Keratinocyte (primary cell): Measurements from ENCODE around the gene DNPEP. TPM values are rescaled to one million over a fixed set of nuclear protein-coding genes. Genes with fewer than 3 reads are reported as not detected.

ENCODE experiments used
- DNase-seq: peaks from one replicate; pipeline ENCODE4 v3.0.0-alpha.2; 2011; ENCODE audit warnings: low read depth, missing footprints, low spot score
- FAIRE-seq: peaks from 2 replicates; lab custom pipeline; 2011; peaks lifted over from hg19 to GRCh38; lab: Jason Lieb, UNC
- H2AFZ ChIP-seq: 2 replicates; pipeline ENCODE4 v1.6.0; 2012; ENCODE audit warnings: low read length, control low read depth, inconsistent platforms; ENCODE audit not compliant: control insufficient read depth
- H3K27ac ChIP-seq: 2 replicates; pipeline ENCODE4 v1.5.1; 2011; ENCODE audit warnings: low read length; ENCODE audit not compliant: control insufficient read depth, insufficient read depth
- H3K27me3 ChIP-seq: 3 replicates; pipeline ENCODE4 v1.6.0; 2011; ENCODE audit warnings: low read length; ENCODE audit not compliant: control insufficient read depth, insufficient read depth; ENCODE audit errors: extremely low read depth
- H3K36me3 ChIP-seq, 2 experiments: 2 replicates in 1 of 2; 3 replicates in 1 of 2; pipeline ENCODE4 v1.5.1; 2011; ENCODE audit warnings: low read length in 2 of 2, mild to moderate bottlenecking in 1 of 2; ENCODE audit not compliant: control insufficient read depth in 2 of 2, insufficient read depth in 2 of 2; ENCODE audit errors: extremely low read depth in 1 of 2
- H3K4me1 ChIP-seq: 3 replicates; pipeline ENCODE4 v1.5.1; 2011; ENCODE audit warnings: low read length; ENCODE audit not compliant: control insufficient read depth, insufficient read depth; ENCODE audit errors: extremely low read depth
- H3K4me2 ChIP-seq: 3 replicates; pipeline ENCODE4 v1.6.0; 2011; ENCODE audit warnings: low read depth, low read length; ENCODE audit not compliant: control insufficient read depth, insufficient read depth; ENCODE audit errors: extremely low read depth
- H3K4me3 ChIP-seq, 3 experiments: fragments of 200-600 bp in 1 of 3; sonication (generic) in 1 of 3; 2 replicates in 2 of 3; 3 replicates in 1 of 3; pipeline ENCODE4 v1.5.1; 2011 to 2016; ENCODE audit warnings: low read length in 3 of 3, mild to moderate bottlenecking in 3 of 3, control low read depth in 2 of 3, inconsistent platforms in 1 of 3, low read depth in 1 of 3, mixed read lengths in 1 of 3, mixed run types in 1 of 3, moderate library complexity in 1 of 3; ENCODE audit not compliant: control insufficient read depth in 2 of 3, insufficient read depth in 2 of 3; ENCODE audit errors: extremely low read depth in 1 of 3
- H3K79me2 ChIP-seq: 2 replicates; pipeline ENCODE4 v1.6.0; 2012; ENCODE audit warnings: low read length; ENCODE audit not compliant: control insufficient read depth, insufficient read depth
- H3K9ac ChIP-seq: 3 replicates; pipeline ENCODE4 v1.6.0; 2011; ENCODE audit warnings: low read length; ENCODE audit not compliant: control insufficient read depth, insufficient read depth; ENCODE audit errors: extremely low read depth
- H3K9me1 ChIP-seq: 3 replicates; pipeline ENCODE4 v1.6.0; 2011; ENCODE audit warnings: low read length; ENCODE audit not compliant: control insufficient read depth, insufficient read depth; ENCODE audit errors: extremely low read depth
- H3K9me3 ChIP-seq: 2 replicates; pipeline ENCODE4 v1.5.1; 2012; ENCODE audit warnings: low read depth, low read length; ENCODE audit not compliant: control insufficient read depth
- H4K20me1 ChIP-seq: 3 replicates; pipeline ENCODE4 v1.6.0; 2011; ENCODE audit warnings: low read length; ENCODE audit not compliant: control insufficient read depth, insufficient read depth; ENCODE audit errors: extremely low read depth
- EZH2 ChIP-seq: IDR thresholded peaks from one replicate; pipeline ENCODE4 v1.6.1; 2012; ENCODE audit warnings: inconsistent platforms, mild to moderate bottlenecking, low read length, moderate library complexity
- dilution Hi-C: fragments of 300-500 bp; cut with MboI; formaldehyde crosslinking; loops from one replicate; pipeline ENCODE4 v1.7.0; 2020; ENCODE audit warnings: low sequenced_read_pairs; ENCODE audit not compliant: extremely low pct_ligation_motif_present
- polyA plus RNA-seq, 5 experiments: library from polyadenylated mRNA; depleted of rRNA in 3 of 5; stranded (reverse) in 3 of 5; stranded (forward) in 1 of 5; unstranded in 1 of 5; fragments of >200 nt; gene quantifications; 1 replicate in 1 of 5; 2 replicates in 3 of 5; 3 replicates in 1 of 5; pipeline versions ENCODE4 v1.2.1 to v1.2.3, GENCODE V29; 2011 to 2012; ENCODE audit warnings: missing spikeins in 2 of 5, low read depth in 1 of 5, low replicate concordance in 1 of 5
- TF ChIP-seq, protein P1 (sequence below), 3 experiments: IDR thresholded peaks in 1 of 3; conservative IDR thresholded peaks in 1 of 3; optimal IDR thresholded peaks in 1 of 3; 2 replicates in 2 of 3; 3 replicates in 1 of 3; pipeline versions ENCODE3 to v1.5.1; 2011; ENCODE audit warnings: low read length in 3 of 3, mild to moderate bottlenecking in 3 of 3, moderate library complexity in 2 of 3, control low read depth in 1 of 3, inconsistent platforms in 1 of 3; ENCODE audit not compliant: insufficient read depth in 2 of 3; ENCODE audit errors: extremely low read depth in 1 of 3

DNPEP gene
- polyA plus RNA-seq, 1 donor (not counting 4 experiments of a cell fraction or from before 2014, with no cell fraction given): 34.1 TPM

- no peak for FAIRE-seq
- Histone ChIP-seq H3K36me3 (no peaks in the 10 kb centered on the region), H3K4me3 (no peak within 1 kb of the TSS), H3K79me2 (no peaks in the 10 kb centered on the region), H3K27ac (no peak within 1 kb of the TSS), H3K4me2 (no peak within 1 kb of the TSS), H3K9ac (no peak within 1 kb of the TSS), H2AFZ (no peak within 1 kb of the TSS), H4K20me1 (no peaks in the 10 kb centered on the region), H3K27me3 (peaks cover 31% of the 10 kb centered on the region), H3K4me1 (no peaks in the 10 kb centered on the region), H3K9me1 (no peaks in the 10 kb centered on the region), H3K9me3 (no peaks in the 10 kb centered on the region)
- dilution Hi-C loops: no loop called here
- TF ChIP-seq, protein P1, sequence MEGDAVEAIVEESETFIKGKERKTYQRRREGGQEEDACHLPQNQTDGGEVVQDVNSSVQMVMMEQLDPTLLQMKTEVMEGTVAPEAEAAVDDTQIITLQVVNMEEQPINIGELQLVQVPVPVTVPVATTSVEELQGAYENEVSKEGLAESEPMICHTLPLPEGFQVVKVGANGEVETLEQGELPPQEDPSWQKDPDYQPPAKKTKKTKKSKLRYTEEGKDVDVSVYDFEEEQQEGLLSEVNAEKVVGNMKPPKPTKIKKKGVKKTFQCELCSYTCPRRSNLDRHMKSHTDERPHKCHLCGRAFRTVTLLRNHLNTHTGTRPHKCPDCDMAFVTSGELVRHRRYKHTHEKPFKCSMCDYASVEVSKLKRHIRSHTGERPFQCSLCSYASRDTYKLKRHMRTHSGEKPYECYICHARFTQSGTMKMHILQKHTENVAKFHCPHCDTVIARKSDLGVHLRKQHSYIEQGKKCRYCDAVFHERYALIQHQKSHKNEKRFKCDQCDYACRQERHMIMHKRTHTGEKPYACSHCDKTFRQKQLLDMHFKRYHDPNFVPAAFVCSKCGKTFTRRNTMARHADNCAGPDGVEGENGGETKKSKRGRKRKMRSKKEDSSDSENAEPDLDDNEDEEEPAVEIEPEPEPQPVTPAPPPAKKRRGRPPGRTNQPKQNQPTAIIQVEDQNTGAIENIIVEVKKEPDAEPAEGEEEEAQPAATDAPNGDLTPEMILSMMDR (optimal IDR thresholded peaks at IDR 0.05 in 1 of 3, IDR thresholded peaks at IDR 0.05 in 1 of 3, conservative IDR thresholded peaks at IDR 0.05 in 1 of 3; ENCODE audit: extremely low read depth in 1 of 3, insufficient read depth in 2 of 3, low read length in 3 of 3): no peak
- no peak for TF ChIP-seq EZH2
- DNase-seq: no peak
Measured at GRCh38 chr2:219332542-219332941, 55.2 kb downstream of the DNPEP start, which contains the start of gene RESP18. Gene RESP18 (minus strand): TSS chr2:219332744.

DNA sequence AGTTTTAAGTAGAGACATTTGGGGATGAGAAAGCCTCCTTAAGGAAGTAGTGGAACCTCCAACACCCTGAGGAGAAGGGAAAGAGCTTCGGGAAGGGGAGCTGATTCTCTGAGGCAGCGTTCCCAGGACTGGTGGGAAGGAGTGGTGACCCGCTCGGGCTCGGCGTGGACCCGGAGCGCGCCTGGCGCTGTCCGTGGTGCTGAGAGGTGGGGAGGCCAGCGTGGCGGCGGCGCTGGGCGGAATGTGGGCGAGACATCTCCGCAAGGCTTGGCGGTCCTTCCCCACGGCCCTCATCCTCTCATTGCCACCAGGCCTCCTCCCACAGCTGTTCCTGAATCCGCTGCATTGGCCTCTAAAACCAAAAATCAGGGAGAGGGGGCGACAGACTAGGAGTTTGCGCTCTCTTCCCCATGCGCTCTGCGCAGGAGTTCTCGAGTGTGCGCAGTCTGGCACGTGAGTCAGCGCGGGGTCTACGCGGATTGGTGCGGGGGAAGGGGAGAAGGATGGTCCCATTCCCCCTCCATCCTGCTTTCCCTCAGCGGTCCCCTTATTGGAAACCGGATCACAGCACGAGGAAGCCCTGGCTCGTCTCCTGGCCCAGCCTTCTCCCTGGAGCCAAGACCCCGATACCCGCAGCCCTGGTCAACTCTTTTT lies 56.0 kb downstream of the DNPEP start:
- Histone ChIP-seq H3K36me3 (no peaks in the 10 kb centered on the region), H2AFZ (no peak overlapping the region), H3K79me2 (no peaks in the 10 kb centered on the region), H3K27me3 (peaks cover 36% of the 10 kb centered on the region), H3K9ac (no peak overlapping the region), H3K4me1 (no peaks in the 10 kb centered on the region), H3K27ac (no peak overlapping the region), H3K9me1 (no peaks in the 10 kb centered on the region), H3K4me3 (no peak overlapping the region), H3K4me2 (no peak overlapping the region), H4K20me1 (no peaks in the 10 kb centered on the region), H3K9me3 (no peaks in the 10 kb centered on the region)
- TF ChIP-seq, protein P1 (optimal IDR thresholded peaks at IDR 0.05 in 1 of 3, IDR thresholded peaks at IDR 0.05 in 1 of 3, conservative IDR thresholded peaks at IDR 0.05 in 1 of 3; ENCODE audit: extremely low read depth in 1 of 3, insufficient read depth in 2 of 3, low read length in 3 of 3): no peak
- peak; percentile 47 for TF ChIP-seq EZH2
- DNase-seq (no peak), FAIRE-seq (no peak)
- dilution Hi-C loops: no loop called here
